Measurements from ENCODE around the gene ACAP1. TPM values are rescaled to one million over a fixed set of nuclear protein-coding genes. Genes with fewer than 3 reads are reported as not detected.

The ACAP1 gene
- total and polyA plus RNA-seq, 7 experiments from 2014 or later: 234 to 708 (median 496) TPM

DNA sequence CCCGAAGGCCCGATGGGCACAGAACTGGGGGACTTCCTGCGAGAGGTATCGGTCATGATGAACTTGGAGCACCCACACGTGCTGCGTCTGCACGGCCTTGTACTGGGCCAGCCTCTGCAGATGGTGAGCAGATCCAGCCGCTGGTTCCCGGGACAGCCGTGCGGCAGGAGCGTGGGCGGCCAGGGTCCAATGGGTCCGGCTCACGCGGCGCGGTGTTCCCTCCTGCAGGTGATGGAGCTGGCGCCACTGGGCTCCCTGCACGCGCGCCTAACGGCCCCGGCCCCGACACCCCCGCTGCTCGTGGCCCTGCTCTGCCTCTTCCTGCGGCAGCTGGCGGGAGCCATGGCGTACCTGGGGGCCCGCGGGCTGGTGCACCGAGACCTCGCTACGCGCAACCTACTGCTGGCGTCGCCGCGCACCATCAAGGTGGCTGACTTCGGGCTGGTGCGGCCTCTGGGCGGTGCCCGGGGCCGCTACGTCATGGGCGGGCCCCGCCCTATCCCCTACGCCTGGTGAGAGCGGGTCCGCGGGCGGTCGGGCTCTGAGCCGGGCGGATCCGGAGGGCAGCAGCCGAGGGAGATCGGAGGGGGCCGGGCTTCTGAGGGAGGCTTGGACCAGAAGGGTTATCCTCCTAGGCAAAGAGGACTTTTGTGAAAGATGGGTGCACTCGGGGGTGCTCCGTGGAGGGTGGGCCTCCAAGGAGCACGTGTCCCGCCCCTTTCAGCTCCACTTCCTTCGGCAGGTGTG, 47.6 kb downstream of the ACAP1 start:
- H3K36me3 ChIP-seq (ENCODE audit: control insufficient read depth in 2 of 3, insufficient read depth in 3 of 3, low read length in 3 of 3): peaks cover 0 to 25% (median 0%) of the 10 kb centered on the region in 3 experiments
- ATAC-seq: peak; percentile 98
- DNase-seq: peak; percentile 74 to 88 (median 86)
- ChIA-PET CTCF (interaction anchor here (0.7 to 2.0 kb wide), 9 partner anchors 10 to 205 kb away, joined by 3 to 6 read pairs (median 4); partner anchors contain the start of genes NLGN2, PLSCR3 and TMEM256), POLR2A (interaction anchor here (0.6 to 2.9 kb wide), 31 partner anchors 9 to 304 kb away, joined by 3 to 21 read pairs (median 4); partner anchors contain the start of genes CD68, CHRNB1, DLG4 and GPS2)
- peaks cover 10 to 13% of the 10 kb centered on the region in 2 donors for H3K4me1 ChIP-seq (ENCODE audit: control insufficient read depth in 2 of 2, insufficient read depth in 2 of 2, low read length in 2 of 2)
- Mint-ChIP-seq H3K4me1 (peaks cover 10 to 23% (median 15%) of the 10 kb centered on the region in 7 donors), H3K9me3 (peaks cover 0 to 7% (median 0%) of the 10 kb centered on the region in 11 donors), H3K36me3 (peaks cover 0 to 9% (median under 1%) of the 10 kb centered on the region in 5 donors), H3K27ac (peak overlapping the region; percentile 73 to 96 (median 94)), H3K4me3 (peak overlapping the region; percentile 74 to 89 (median 82)), H3K27me3 (peaks cover 27 to 37% (median 33%) of the 10 kb centered on the region in 5 donors)
- intact Hi-C loops (cut with micrococcal nuclease): loop anchor here (1.0 to 5.0 kb wide), 9 partner anchors 10 to 228 kb away; partner anchors contain the start of genes PLSCR3 (in 2 of the 2), TMEM256 (in 2 of the 2), ACAP1 (in 1 of the 2) and FXR2 (in 1 of the 2)
- H3K9me3 ChIP-seq (ENCODE audit: control insufficient read depth in 2 of 3, low read length in 3 of 3): no peaks in the 10 kb centered on the region
- peaks cover 0 to 11% of the 10 kb centered on the region in 2 donors for H3K27me3 ChIP-seq (ENCODE audit: control insufficient read depth in 2 of 2, insufficient read depth in 2 of 2, low read length in 2 of 2)
- H3K4me3 ChIP-seq (ENCODE audit: low read length): peak overlapping the region; percentile 82
- peak overlapping the region; percentile 94 for H3K27ac ChIP-seq (ENCODE audit: low read depth, low read length)

GRCh38 chr17:7384489-7385081, 48.3 kb downstream of the ACAP1 start:
- peak in 1 of 9 donors; percentile 19 for DNase-seq
- H3K27me3 Mint-ChIP-seq: peaks cover 20 to 31% (median 26%) of the 10 kb centered on the region in 5 donors

DNA sequence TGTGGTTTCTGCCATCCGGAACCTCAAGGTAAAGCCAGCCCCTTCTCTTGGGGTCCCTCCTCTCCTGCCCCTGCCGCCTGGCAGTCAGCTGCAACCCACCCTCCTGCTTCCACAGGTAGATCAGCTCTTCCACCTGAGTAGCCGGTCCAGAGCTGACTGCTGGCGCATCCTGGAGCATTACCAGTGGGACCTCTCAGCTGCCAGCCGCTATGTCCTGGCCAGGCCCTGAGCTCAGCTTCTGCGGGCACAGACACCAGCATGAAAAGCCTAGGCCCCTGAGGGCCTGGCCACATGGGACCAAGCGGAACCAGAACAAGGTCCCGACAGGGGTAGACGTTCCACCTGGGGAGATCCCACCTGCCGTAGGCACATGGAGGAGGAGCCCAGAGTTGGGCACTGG, 52.5 kb downstream of the ACAP1 start:
- peaks cover 13 to 32% of the 10 kb centered on the region in 2 donors for H3K4me1 ChIP-seq (ENCODE audit: control insufficient read depth in 2 of 2, insufficient read depth in 2 of 2, low read length in 2 of 2)

More at GRCh38 chr17:7384489-7385081, 48.3 kb downstream of the ACAP1 start:
- no peak for ATAC-seq
- H3K4me1 ChIP-seq (ENCODE audit: control insufficient read depth in 2 of 2, insufficient read depth in 2 of 2, low read length in 2 of 2): peaks cover 10 to 13% of the 10 kb centered on the region in 2 donors
- H3K9me3 ChIP-seq (ENCODE audit: control insufficient read depth in 2 of 3, low read length in 3 of 3): no peaks in the 10 kb centered on the region
- H3K36me3 Mint-ChIP-seq: peaks cover 0 to 7% (median 4%) of the 10 kb centered on the region in 5 donors
- peak overlapping the region; percentile 73 to 96 (median 94) for H3K27ac Mint-ChIP-seq
- H3K9me3 Mint-ChIP-seq: peaks cover 0 to 1% (median 0%) of the 10 kb centered on the region in 11 donors
- H3K4me1 Mint-ChIP-seq: peaks cover 10 to 23% (median 15%) of the 10 kb centered on the region in 7 donors
- H3K27ac ChIP-seq (ENCODE audit: low read depth, low read length): peak overlapping the region; percentile 94
- intact Hi-C loops (cut with micrococcal nuclease): loop anchor here (1.0 to 5.0 kb wide), 9 partner anchors 10 to 228 kb away; partner anchors contain the start of genes PLSCR3 (in 2 of the 2), TMEM256 (in 2 of the 2), ACAP1 (in 1 of the 2) and FXR2 (in 1 of the 2)
- ChIA-PET POLR2A (interaction anchor here (0.6 to 2.9 kb wide), 27 partner anchors 8 to 302 kb away, joined by 3 to 21 read pairs (median 5); partner anchors contain the start of genes CD68, CHRNB1, GPS2 and NEURL4), CTCF (interaction anchor here (0.7 to 2.0 kb wide), 7 partner anchors 10 to 204 kb away, joined by 3 to 6 read pairs (median 4); partner anchors contain the start of genes PLSCR3 and TMEM256)
- peak overlapping the region; percentile 74 to 89 (median 82) for H3K4me3 Mint-ChIP-seq
- H3K4me3 ChIP-seq (ENCODE audit: low read length): peak overlapping the region; percentile 82
- peaks cover 0 to 9% of the 10 kb centered on the region in 2 donors for H3K27me3 ChIP-seq (ENCODE audit: control insufficient read depth in 2 of 2, insufficient read depth in 2 of 2, low read length in 2 of 2)
- H3K36me3 ChIP-seq (ENCODE audit: control insufficient read depth in 2 of 3, insufficient read depth in 3 of 3, low read length in 3 of 3): peaks cover 0 to 31% (median 5%) of the 10 kb centered on the region in 3 experiments

GRCh38 chr17:7389924-7390910, 53.9 kb downstream of the ACAP1 start:
- H3K36me3 ChIP-seq (ENCODE audit: control insufficient read depth in 2 of 3, insufficient read depth in 3 of 3, low read length in 3 of 3): peaks cover 8 to 64% (median 16%) of the 10 kb centered on the region in 3 experiments
- ATAC-seq (no peak), DNase-seq (no peak)
- Mint-ChIP-seq H3K9me3 (no peaks in the 10 kb centered on the region), H3K4me3 (peak overlapping the region in 1 of 10 donors; percentile 3), H3K27me3 (no peaks in the 10 kb centered on the region), H3K36me3 (peaks cover 0 to 25% (median 19%) of the 10 kb centered on the region in 5 donors), H3K4me1 (peaks cover 24 to 43% (median 28%) of the 10 kb centered on the region in 7 donors), H3K27ac (peak overlapping the region in 3 of 9 donors; percentile 18 to 73 (median 72))
- H3K4me3 ChIP-seq (ENCODE audit: low read length): no peak overlapping the region
- peak overlapping the region; percentile 12 for H3K27ac ChIP-seq (ENCODE audit: low read depth, low read length)
- no peaks in the 10 kb centered on the region for H3K9me3 ChIP-seq (ENCODE audit: control insufficient read depth in 2 of 3, low read length in 3 of 3)
- ChIA-PET CTCF (no interaction called here), POLR2A (interaction anchor here (0.6 to 5.9 kb wide), 6 partner anchors 13 to 510 kb away, joined by 3 to 38 read pairs (median 5); partner anchors contain the start of genes ACAP1, DVL2, POLR2A and TMEM256)
- no peaks in the 10 kb centered on the region for H3K27me3 ChIP-seq (ENCODE audit: control insufficient read depth in 2 of 2, insufficient read depth in 2 of 2, low read length in 2 of 2)
- H3K4me1 ChIP-seq (ENCODE audit: control insufficient read depth in 2 of 2, insufficient read depth in 2 of 2, low read length in 2 of 2): peaks cover 7 to 25% of the 10 kb centered on the region in 2 donors
- intact Hi-C loops (cut with micrococcal nuclease): loop anchor here in 1 of 2 donors (5.0 kb wide), 1 partner anchor 67 kb away; no protein-coding TSS in a partner anchor

More for the DNA sequence above, 52.5 kb downstream of the ACAP1 start:
- Histone ChIP-seq H3K36me3 (ENCODE audit: control insufficient read depth in 2 of 3, insufficient read depth in 3 of 3, low read length in 3 of 3) (peaks cover 8 to 64% (median 16%) of the 10 kb centered on the region in 3 experiments), H3K9me3 (ENCODE audit: control insufficient read depth in 2 of 3, low read length in 3 of 3) (no peaks in the 10 kb centered on the region), H3K27me3 (ENCODE audit: control insufficient read depth in 2 of 2, insufficient read depth in 2 of 2, low read length in 2 of 2) (no peaks in the 10 kb centered on the region), H3K27ac (ENCODE audit: low read depth, low read length) (peak overlapping the region; percentile 17), H3K4me3 (ENCODE audit: low read length) (no peak overlapping the region)
- Mint-ChIP-seq H3K9me3 (no peaks in the 10 kb centered on the region), H3K27me3 (no peaks in the 10 kb centered on the region), H3K4me3 (no peak overlapping the region), H3K27ac (peak overlapping the region in 2 of 9 donors; percentile 51 to 75), H3K36me3 (peaks cover 0 to 25% (median 18%) of the 10 kb centered on the region in 5 donors), H3K4me1 (peaks cover 24 to 44% (median 30%) of the 10 kb centered on the region in 7 donors)
- intact Hi-C loops (cut with micrococcal nuclease): no loop called here
- DNase-seq (no peak), ATAC-seq (no peak)
- ChIA-PET POLR2A (interaction anchor here (0.7 to 2.2 kb wide), 6 partner anchors 9 to 239 kb away, joined by 3 to 7 read pairs (median 4); partner anchors contain the start of genes ACAP1, POLR2A and SAT2), CTCF (interaction anchor here (0.7 to 1.0 kb wide), 3 partner anchors 32 to 196 kb away, joined by 3 read pairs; no protein-coding TSS in a partner anchor)

GRCh38 chr17:7391307-7391706, 55.0 kb downstream of the ACAP1 start:
- no peak for ATAC-seq
- H3K27ac ChIP-seq (ENCODE audit: low read depth, low read length): peak overlapping the region; percentile 39
- H3K4me1 ChIP-seq (ENCODE audit: control insufficient read depth in 2 of 2, insufficient read depth in 2 of 2, low read length in 2 of 2): peaks cover 7 to 25% of the 10 kb centered on the region in 2 donors
- intact Hi-C loops (cut with micrococcal nuclease): loop anchor here in 1 of 2 donors (5.0 kb wide), 1 partner anchor 66 kb away; no protein-coding TSS in a partner anchor
- peak overlapping the region in 6 of 9 donors; percentile 34 to 82 (median 62) for H3K27ac Mint-ChIP-seq
- ChIA-PET POLR2A (interaction anchor here (0.6 to 5.9 kb wide), 5 partner anchors 10 to 509 kb away, joined by 3 to 38 read pairs (median 3); partner anchors contain the start of genes DVL2 and TMEM256), CTCF (no interaction called here)
- peaks cover 8 to 64% (median 16%) of the 10 kb centered on the region in 3 experiments for H3K36me3 ChIP-seq (ENCODE audit: control insufficient read depth in 2 of 3, insufficient read depth in 3 of 3, low read length in 3 of 3)
- no peaks in the 10 kb centered on the region for H3K27me3 ChIP-seq (ENCODE audit: control insufficient read depth in 2 of 2, insufficient read depth in 2 of 2, low read length in 2 of 2)
- no peak for DNase-seq
- H3K4me3 Mint-ChIP-seq: peak overlapping the region in 5 of 10 donors; percentile 1 to 97 (median 71)
- H3K9me3 ChIP-seq (ENCODE audit: control insufficient read depth in 2 of 3, low read length in 3 of 3): no peaks in the 10 kb centered on the region
- H3K4me3 ChIP-seq (ENCODE audit: low read length): no peak overlapping the region
- H3K36me3 Mint-ChIP-seq: peaks cover 0 to 25% (median 19%) of the 10 kb centered on the region in 5 donors
- no peaks in the 10 kb centered on the region for H3K27me3 Mint-ChIP-seq
- H3K9me3 Mint-ChIP-seq: no peaks in the 10 kb centered on the region
- H3K4me1 Mint-ChIP-seq: peaks cover 25 to 48% (median 30%) of the 10 kb centered on the region in 7 donors

Data from naive thymus-derived CD4-positive, alpha-beta T cell (primary cell).